Measurements from ENCODE around the gene EGFR. TPM values are rescaled to one million over a fixed set of nuclear protein-coding genes. Genes with fewer than 3 reads are reported as not detected.

Gene EGFR
- total RNA-seq, 1 donor from 2014 or later: 12.8 TPM

DNA sequence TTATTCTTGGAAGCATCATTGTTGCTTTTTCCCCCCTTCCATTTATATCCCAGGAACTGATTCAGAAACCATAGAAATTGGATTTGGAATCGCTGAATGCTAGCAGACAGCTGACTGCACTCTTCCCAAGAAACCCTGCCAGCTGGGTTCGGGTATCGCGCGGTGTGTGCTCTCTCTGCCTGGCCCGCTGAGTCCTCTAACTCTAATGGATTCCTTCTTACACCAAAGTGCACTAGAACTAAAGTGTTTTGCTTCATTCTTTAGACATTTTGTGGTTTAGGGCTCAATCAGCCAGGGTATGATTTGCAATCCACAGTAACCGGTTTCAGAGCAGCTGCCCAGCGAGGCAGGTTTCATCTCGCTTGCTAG is 92.2 kb downstream of the EGFR start:
- no peak overlapping the region for H3K4me3 Mint-ChIP-seq (ENCODE audit: unreplicated experiment)

DNA sequence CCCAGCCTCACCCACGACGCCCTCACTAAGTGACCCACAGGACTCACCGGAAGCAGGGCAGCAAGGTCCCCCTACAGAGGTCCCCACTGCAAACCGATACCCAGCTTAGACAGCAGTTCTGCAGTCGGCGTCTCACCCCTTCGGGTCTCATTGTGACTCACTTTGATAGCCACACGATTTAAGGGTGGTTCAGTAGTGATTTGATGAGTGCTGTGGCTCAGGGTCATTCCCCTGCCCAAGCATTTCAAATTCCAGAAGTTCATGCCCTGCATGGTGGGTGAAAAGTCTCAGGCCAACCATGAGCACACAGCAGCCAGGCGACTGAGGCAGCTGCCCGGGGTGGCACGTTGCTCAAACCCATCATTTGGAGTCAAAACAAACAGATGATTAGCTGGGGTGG is 93.2 kb downstream of the EGFR start:
- TF ChIP-seq, protein P1, sequence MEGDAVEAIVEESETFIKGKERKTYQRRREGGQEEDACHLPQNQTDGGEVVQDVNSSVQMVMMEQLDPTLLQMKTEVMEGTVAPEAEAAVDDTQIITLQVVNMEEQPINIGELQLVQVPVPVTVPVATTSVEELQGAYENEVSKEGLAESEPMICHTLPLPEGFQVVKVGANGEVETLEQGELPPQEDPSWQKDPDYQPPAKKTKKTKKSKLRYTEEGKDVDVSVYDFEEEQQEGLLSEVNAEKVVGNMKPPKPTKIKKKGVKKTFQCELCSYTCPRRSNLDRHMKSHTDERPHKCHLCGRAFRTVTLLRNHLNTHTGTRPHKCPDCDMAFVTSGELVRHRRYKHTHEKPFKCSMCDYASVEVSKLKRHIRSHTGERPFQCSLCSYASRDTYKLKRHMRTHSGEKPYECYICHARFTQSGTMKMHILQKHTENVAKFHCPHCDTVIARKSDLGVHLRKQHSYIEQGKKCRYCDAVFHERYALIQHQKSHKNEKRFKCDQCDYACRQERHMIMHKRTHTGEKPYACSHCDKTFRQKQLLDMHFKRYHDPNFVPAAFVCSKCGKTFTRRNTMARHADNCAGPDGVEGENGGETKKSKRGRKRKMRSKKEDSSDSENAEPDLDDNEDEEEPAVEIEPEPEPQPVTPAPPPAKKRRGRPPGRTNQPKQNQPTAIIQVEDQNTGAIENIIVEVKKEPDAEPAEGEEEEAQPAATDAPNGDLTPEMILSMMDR (IDR thresholded peaks at IDR 0.05; ENCODE audit: partially characterized antibody, unreplicated experiment): no peak
- H3K36me3 Mint-ChIP-seq (ENCODE audit: unreplicated experiment): no peaks in the 10 kb centered on the region
- H3K27me3 Mint-ChIP-seq (ENCODE audit: unreplicated experiment): peaks cover 4% of the 10 kb centered on the region
- no peak overlapping the region for H3K27ac Mint-ChIP-seq (ENCODE audit: unreplicated experiment)
- DNase-seq: no peak
- peaks cover 17% of the 10 kb centered on the region for H3K4me1 Mint-ChIP-seq (ENCODE audit: low read depth, unreplicated experiment)
- H3K4me3 Mint-ChIP-seq (ENCODE audit: unreplicated experiment): no peak overlapping the region
- H3K9me3 Mint-ChIP-seq (ENCODE audit: unreplicated experiment): no peaks in the 10 kb centered on the region

More for the DNA sequence above, 92.2 kb downstream of the EGFR start:
- no peak overlapping the region for H3K27ac Mint-ChIP-seq (ENCODE audit: unreplicated experiment)
- no peak for DNase-seq
- TF ChIP-seq, protein P1 (IDR thresholded peaks at IDR 0.05; ENCODE audit: partially characterized antibody, unreplicated experiment): no peak
- H3K36me3 Mint-ChIP-seq (ENCODE audit: unreplicated experiment): no peaks in the 10 kb centered on the region
- peaks cover 17% of the 10 kb centered on the region for H3K4me1 Mint-ChIP-seq (ENCODE audit: low read depth, unreplicated experiment)
- no peaks in the 10 kb centered on the region for H3K9me3 Mint-ChIP-seq (ENCODE audit: unreplicated experiment)
- H3K27me3 Mint-ChIP-seq (ENCODE audit: unreplicated experiment): peaks cover 4% of the 10 kb centered on the region

DNA sequence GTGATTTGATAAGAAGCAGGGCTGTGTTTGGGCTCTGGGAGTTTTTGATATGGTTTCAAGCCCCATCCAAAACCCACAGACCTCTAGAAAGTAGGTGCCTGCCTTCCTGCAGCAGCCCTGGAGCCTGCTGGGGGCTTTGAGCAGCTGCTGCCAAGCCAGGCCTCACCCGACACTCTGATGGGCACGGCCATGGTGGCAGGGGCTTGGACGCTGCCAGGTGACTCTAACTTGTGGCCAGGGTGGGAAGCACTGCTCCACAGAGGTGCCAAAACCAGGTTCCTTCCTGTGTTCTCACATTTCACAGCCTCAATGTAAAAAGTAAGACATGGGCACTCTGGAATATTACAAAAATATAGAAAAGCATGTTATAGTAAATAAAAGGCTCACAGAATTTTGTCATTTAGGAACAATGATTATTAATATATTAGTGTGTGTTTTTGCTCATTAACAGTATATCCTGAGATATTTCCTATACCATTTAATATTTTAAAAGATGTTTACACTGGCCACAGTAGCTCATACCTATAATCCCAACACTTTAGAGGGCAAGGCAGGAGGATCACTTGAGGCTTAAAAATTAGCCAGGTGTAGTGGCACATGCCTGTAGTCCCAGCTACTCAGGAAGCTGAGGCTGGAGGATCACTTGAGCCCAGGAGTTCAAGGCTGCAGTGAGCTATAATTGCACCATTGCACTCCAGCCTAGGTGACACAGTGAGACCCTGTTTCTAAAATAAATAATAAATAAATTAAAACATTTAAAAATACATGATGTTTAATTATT is 95.1 kb downstream of the EGFR start:
- no peak for DNase-seq
- Mint-ChIP-seq H3K27ac (ENCODE audit: unreplicated experiment) (no peak overlapping the region), H3K4me3 (ENCODE audit: unreplicated experiment) (no peak overlapping the region), H3K36me3 (ENCODE audit: unreplicated experiment) (no peaks in the 10 kb centered on the region), H3K9me3 (ENCODE audit: unreplicated experiment) (no peaks in the 10 kb centered on the region), H3K4me1 (ENCODE audit: low read depth, unreplicated experiment) (peaks cover 17% of the 10 kb centered on the region), H3K27me3 (ENCODE audit: unreplicated experiment) (peaks cover 4% of the 10 kb centered on the region)
- TF ChIP-seq, protein P1 (IDR thresholded peaks at IDR 0.05; ENCODE audit: partially characterized antibody, unreplicated experiment): no peak

GRCh38 chr7:55117286-55117685 is 98.5 kb downstream of the EGFR start:
- no peak for DNase-seq
- Mint-ChIP-seq H3K4me3 (ENCODE audit: unreplicated experiment) (no peak overlapping the region), H3K27me3 (ENCODE audit: unreplicated experiment) (no peaks in the 10 kb centered on the region), H3K27ac (ENCODE audit: unreplicated experiment) (no peak overlapping the region), H3K4me1 (ENCODE audit: low read depth, unreplicated experiment) (no peaks in the 10 kb centered on the region), H3K36me3 (ENCODE audit: unreplicated experiment) (peaks cover 3% of the 10 kb centered on the region), H3K9me3 (ENCODE audit: unreplicated experiment) (no peaks in the 10 kb centered on the region)
- TF ChIP-seq, protein P1 (IDR thresholded peaks at IDR 0.05; ENCODE audit: partially characterized antibody, unreplicated experiment): no peak

DNA sequence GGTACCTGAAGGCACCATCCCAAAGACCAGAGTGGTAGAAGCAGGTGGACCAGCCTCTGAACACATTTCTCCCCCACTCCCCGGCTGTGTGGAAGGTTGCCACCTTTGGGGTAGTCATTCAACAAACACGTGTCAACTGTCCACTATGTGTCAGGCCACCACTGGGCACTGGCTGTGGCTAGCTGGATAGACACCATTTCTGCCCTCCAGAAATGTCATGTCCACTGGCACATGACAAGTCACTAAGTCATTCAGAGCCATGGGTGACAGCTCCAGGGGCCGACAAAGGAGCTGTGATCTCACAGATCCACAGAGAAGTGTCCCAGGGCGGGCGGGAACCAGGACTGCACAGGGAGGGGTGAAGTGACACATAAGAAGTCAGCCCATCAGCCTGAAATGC is 99.6 kb downstream of the EGFR start:
- H3K36me3 Mint-ChIP-seq (ENCODE audit: unreplicated experiment): peaks cover 7% of the 10 kb centered on the region
- H3K4me3 Mint-ChIP-seq (ENCODE audit: unreplicated experiment): no peak overlapping the region
- peaks cover 3% of the 10 kb centered on the region for H3K27me3 Mint-ChIP-seq (ENCODE audit: unreplicated experiment)
- TF ChIP-seq, protein P1 (IDR thresholded peaks at IDR 0.05; ENCODE audit: partially characterized antibody, unreplicated experiment): no peak
- peaks cover 6% of the 10 kb centered on the region for H3K4me1 Mint-ChIP-seq (ENCODE audit: low read depth, unreplicated experiment)
- peaks cover 3% of the 10 kb centered on the region for H3K9me3 Mint-ChIP-seq (ENCODE audit: unreplicated experiment)
- no peak overlapping the region for H3K27ac Mint-ChIP-seq (ENCODE audit: unreplicated experiment)
- DNase-seq: no peak
